Osteoblast (primary cell): ENCODE measurements around the gene TOLLIP. TPM values are rescaled to one million over a fixed set of nuclear protein-coding genes. Genes with fewer than 3 reads are reported as not detected.

Source experiments
- DNase-seq: peaks from one replicate; pipeline ENCODE4 v3.0.0; 2011; ENCODE audit warnings: low spot score, mixed read lengths; ENCODE audit not compliant: insufficient read length; ENCODE audit errors: missing footprints
- H2AFZ ChIP-seq: 2 replicates; pipeline ENCODE4 v1.6.0; 2011; ENCODE audit warnings: mild to moderate bottlenecking, low read length
- H3K27ac ChIP-seq: 2 replicates; pipeline ENCODE4 v1.5.1; 2011; ENCODE audit warnings: mild to moderate bottlenecking, low read depth, low read length, moderate library complexity
- H3K27me3 ChIP-seq: 2 replicates; pipeline ENCODE4 v1.6.0; 2012; ENCODE audit warnings: mild to moderate bottlenecking, control low read depth, inconsistent platforms, low read length, moderate library complexity; ENCODE audit not compliant: insufficient read depth
- H3K36me3 ChIP-seq: 2 replicates; pipeline ENCODE4 v1.5.1; 2011; ENCODE audit warnings: mild to moderate bottlenecking, low read length, control low read depth, moderate library complexity; ENCODE audit not compliant: insufficient read depth
- H3K4me1 ChIP-seq: 2 replicates; pipeline ENCODE4 v1.5.1; 2011; ENCODE audit warnings: mild to moderate bottlenecking, low read length, control low read depth, moderate library complexity; ENCODE audit not compliant: insufficient read depth
- H3K4me2 ChIP-seq: 2 replicates; pipeline ENCODE4 v1.6.0; 2011; ENCODE audit warnings: mild to moderate bottlenecking, low read length; ENCODE audit not compliant: insufficient read depth
- H3K4me3 ChIP-seq: fragments of 200-600 bp; sonication (generic); 3 replicates; pipeline ENCODE4 v1.5.1; 2012; ENCODE audit warnings: mild to moderate bottlenecking, low read length, inconsistent platforms; ENCODE audit not compliant: insufficient read depth
- H3K79me2 ChIP-seq: 2 replicates; pipeline ENCODE4 v1.6.0; 2012; ENCODE audit warnings: mild to moderate bottlenecking, low read length, control low read depth, inconsistent platforms; ENCODE audit not compliant: insufficient read depth
- H3K9me3 ChIP-seq: 2 replicates; pipeline ENCODE4 v1.5.1; 2011; ENCODE audit warnings: low read depth, low read length, control low read depth
- H4K20me1 ChIP-seq: 2 replicates; pipeline ENCODE4 v1.6.0; 2012; ENCODE audit warnings: mild to moderate bottlenecking, low read length, control low read depth; ENCODE audit not compliant: insufficient read depth
- total RNA-seq: library from RNA; depleted of rRNA; stranded (reverse); fragments of >200 nt; gene quantifications from 2 replicates; pipeline ENCODE4 v1.2.3, GENCODE V29; 2012
- TF ChIP-seq, protein P1 (sequence below): IDR thresholded peaks from 2 replicates; pipeline ENCODE4 v1.5.1; 2011; ENCODE audit warnings: mild to moderate bottlenecking, low read depth, low read length, moderate library complexity; ENCODE audit errors: extremely low read depth

TOLLIP gene
- total RNA-seq, 1 donor, result 30.8 TPM

- H4K20me1 ChIP-seq, result no peaks in the 10 kb centered on the region
- TF ChIP-seq, protein P1, sequence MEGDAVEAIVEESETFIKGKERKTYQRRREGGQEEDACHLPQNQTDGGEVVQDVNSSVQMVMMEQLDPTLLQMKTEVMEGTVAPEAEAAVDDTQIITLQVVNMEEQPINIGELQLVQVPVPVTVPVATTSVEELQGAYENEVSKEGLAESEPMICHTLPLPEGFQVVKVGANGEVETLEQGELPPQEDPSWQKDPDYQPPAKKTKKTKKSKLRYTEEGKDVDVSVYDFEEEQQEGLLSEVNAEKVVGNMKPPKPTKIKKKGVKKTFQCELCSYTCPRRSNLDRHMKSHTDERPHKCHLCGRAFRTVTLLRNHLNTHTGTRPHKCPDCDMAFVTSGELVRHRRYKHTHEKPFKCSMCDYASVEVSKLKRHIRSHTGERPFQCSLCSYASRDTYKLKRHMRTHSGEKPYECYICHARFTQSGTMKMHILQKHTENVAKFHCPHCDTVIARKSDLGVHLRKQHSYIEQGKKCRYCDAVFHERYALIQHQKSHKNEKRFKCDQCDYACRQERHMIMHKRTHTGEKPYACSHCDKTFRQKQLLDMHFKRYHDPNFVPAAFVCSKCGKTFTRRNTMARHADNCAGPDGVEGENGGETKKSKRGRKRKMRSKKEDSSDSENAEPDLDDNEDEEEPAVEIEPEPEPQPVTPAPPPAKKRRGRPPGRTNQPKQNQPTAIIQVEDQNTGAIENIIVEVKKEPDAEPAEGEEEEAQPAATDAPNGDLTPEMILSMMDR, result no peak
- H3K9me3 ChIP-seq, result no peaks in the 10 kb centered on the region
- H3K4me1 ChIP-seq, result peaks cover 5% of the 10 kb centered on the region
- DNase-seq, result no peak
- H3K4me3 ChIP-seq, result peak overlapping the region; percentile 69
- no peaks in the 10 kb centered on the region for H3K79me2 ChIP-seq
- peak overlapping the region; percentile 53 for H2AFZ ChIP-seq
- no peak overlapping the region for H3K27ac ChIP-seq
- peak overlapping the region; percentile 93 for H3K4me2 ChIP-seq
- H3K27me3 ChIP-seq, result no peaks in the 10 kb centered on the region
- no peaks in the 10 kb centered on the region for H3K36me3 ChIP-seq
Observed at GRCh38 chr11:1263010-1263409, 46.4 kb downstream of the TOLLIP start.

DNA sequence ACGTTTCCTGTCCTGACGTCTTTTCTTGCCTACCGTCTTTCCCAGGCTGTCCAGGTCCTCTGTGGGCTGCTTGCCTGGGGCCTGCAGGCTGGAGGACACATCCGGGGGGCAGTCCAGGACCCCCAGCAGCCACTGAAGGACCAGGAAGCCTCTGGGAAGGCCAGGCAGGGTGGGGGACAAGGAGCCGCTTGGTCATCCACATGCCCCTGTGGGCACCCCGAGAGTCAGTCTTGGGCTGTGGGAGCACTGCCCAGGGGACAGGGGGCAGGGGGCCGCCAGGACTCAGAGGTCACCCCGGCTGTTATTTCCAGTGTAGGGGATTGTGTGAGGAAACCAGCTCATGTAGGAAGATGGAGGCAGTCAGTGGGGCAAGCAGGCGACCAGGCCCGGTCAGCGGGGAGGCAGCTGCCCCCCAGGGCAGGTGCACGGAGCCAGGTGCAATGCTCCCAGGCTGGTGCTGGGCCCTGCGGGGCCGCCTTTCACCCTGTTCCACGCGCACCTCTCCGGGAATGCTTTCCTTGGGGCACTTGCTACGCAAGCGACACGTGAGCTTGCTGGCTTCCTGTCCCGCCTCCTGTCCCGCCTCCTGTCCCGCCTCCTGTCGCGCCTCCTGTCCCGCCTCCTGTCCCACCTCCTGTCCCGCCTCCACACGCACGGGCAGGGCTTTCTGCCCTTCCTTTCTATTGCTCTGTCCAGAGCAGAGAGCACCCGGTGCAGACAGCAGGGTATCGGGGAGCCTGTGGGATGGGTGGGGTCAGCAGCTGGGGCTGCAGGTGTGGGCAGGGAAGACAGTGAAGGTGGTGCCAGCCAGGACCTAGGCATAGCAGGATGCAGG, 47.0 kb downstream of the TOLLIP start:
- Histone ChIP-seq H4K20me1 (no peaks in the 10 kb centered on the region), H3K27ac (peak overlapping the region; percentile 75), H3K79me2 (no peaks in the 10 kb centered on the region), H3K36me3 (no peaks in the 10 kb centered on the region), H2AFZ (peak overlapping the region; percentile 88), H3K27me3 (no peaks in the 10 kb centered on the region), H3K4me1 (peaks cover 5% of the 10 kb centered on the region), H3K4me3 (peak overlapping the region; percentile 69), H3K9me3 (no peaks in the 10 kb centered on the region), H3K4me2 (peak overlapping the region; percentile 93)
- DNase-seq, result peak; percentile 99
- TF ChIP-seq, protein P1, result no peak

DNA sequence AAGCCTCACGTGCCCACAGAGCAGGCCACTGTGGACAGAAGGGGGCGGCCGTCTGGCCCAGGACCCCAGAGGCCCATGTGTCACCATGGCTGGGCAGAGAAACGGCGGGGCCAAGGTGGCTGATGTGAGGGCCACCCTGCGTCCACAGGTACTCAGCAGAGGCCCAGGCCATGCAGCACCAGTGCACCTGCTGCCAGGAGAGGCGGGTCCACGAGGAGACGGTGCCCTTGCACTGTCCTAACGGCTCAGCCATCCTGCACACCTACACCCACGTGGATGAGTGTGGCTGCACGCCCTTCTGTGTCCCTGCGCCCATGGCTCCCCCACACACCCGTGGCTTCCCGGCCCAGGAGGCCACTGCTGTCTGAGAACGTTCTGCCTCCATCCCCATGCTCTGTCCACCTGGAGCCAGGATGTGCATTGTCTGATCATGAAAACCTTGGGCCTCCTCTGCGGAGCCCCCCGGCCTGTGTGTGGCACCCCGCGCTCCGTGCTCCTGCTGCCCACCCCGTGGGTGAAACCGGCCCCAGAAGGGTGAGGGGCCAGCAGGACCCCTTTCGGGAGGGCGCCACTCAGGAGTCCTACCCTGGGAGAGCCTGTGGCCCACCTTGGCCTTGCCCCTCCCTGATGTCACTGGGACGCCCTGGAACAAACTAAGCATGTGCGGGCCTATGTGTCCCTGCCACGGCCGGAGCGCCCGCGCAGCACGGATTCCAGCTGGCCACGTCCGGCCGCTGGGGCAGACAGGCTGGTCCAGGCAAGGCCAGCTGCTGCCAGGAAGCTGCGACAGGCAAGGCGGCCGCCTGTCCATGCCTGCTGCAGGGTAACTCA, 48.0 kb downstream of the TOLLIP start:
- H3K36me3 ChIP-seq, result no peaks in the 10 kb centered on the region
- peak overlapping the region; percentile 75 for H3K27ac ChIP-seq

More for the DNA sequence above, 48.0 kb downstream of the TOLLIP start:
- peaks cover 5% of the 10 kb centered on the region for H3K4me1 ChIP-seq
- no peak for DNase-seq
- no peaks in the 10 kb centered on the region for H4K20me1 ChIP-seq
- H3K4me3 ChIP-seq, result no peak overlapping the region
- TF ChIP-seq, protein P1, result no peak
- no peaks in the 10 kb centered on the region for H3K27me3 ChIP-seq
- H3K4me2 ChIP-seq, result peak overlapping the region; percentile 93
- H2AFZ ChIP-seq, result no peak overlapping the region
- H3K79me2 ChIP-seq, result no peaks in the 10 kb centered on the region
- H3K9me3 ChIP-seq, result no peaks in the 10 kb centered on the region
